Measurements from ENCODE around the gene AXDND1. TPM values are rescaled to one million over a fixed set of nuclear protein-coding genes. Genes with fewer than 3 reads are reported as not detected.

AXDND1 gene, protein sequence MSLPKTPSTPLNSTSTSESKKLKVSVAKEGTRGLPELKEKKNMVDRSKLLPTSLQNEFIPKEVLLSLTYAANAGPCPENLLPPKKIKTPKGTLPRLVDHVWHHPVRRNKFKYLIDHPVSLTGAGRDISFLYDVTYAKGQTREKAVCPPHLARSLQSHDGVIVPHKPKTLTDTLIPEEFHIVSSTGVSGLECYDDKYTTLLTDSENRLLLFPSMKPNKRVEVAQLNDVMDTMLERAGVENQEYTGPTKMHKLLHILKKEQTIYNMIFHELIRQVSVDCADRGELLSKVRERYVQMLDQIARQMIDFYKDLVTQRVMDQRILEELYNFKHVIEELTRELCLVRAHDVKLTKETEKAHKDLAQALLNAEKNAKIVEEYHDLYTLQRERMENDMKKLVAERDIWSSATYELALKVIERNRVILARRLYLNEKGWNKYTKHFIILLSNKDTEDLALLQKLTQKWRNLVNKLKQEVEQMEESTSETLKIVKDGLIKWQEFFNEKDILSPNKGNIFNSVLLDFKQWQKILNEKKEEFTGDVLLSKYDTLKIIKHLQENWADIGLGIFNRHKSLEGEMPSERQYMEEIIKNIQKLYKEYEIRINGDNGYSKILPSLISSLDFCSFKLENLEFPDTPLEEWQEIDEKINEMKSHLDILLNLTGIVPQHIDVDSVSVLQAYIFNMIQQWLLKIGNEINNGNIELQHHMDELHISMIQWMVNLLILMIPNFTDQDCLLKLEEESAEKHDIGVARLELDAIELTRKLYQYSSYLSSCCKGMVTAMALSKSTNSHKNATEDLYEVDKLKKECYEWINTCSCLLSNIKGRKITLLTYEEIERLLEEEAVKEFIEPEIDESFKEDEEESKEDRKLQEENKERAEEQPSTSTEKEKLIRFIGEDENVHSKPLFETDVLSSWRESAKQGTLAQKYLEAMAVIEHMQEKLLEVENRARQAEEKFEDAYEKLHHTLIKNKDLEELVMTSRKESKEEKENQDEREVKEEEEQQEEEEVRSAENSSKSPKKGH
- not detected in 2 replicates for total RNA-seq

DNA sequence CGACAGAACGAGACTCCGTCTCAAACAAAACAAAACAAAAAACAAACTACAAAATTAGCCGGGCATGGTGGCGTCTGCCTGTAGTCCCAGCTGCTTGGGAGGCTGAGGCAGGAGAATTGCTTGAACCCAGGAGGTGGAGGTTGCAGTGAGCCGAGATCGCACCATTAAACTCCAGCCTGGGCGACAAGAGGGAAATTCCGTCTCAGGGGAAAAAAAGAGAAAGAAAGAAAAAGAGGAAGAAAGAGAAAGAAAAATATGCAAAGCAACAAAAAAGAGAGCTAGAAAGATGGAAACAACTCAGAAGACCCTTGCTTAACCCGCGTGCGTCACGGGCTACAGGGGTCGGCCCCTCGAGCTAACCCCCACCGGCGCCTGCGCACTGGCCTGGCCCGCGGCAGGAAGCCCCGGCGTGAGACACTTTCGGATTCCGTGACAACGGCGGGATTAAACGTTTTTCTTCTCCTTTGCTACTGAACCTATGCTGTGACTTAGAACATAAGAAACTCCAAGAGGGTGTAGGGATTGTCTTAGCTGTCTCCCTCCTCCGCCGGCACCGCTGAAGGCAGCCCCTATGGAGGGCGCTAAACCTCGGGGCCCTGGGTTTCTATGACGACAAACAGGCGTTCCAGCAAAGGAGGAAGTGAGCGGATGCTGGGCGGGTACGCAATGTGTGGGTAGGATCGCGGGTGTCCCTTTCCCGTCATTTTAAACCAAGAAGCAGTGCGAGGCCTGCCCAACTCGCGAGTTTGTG, at the start of gene AXDND1:
Gene AXDND1, plus strand, starts transcription at position 630 of the 751 bp plus-strand sequence. CDS start 539 bp downstream, outside the sequence.

DNA sequence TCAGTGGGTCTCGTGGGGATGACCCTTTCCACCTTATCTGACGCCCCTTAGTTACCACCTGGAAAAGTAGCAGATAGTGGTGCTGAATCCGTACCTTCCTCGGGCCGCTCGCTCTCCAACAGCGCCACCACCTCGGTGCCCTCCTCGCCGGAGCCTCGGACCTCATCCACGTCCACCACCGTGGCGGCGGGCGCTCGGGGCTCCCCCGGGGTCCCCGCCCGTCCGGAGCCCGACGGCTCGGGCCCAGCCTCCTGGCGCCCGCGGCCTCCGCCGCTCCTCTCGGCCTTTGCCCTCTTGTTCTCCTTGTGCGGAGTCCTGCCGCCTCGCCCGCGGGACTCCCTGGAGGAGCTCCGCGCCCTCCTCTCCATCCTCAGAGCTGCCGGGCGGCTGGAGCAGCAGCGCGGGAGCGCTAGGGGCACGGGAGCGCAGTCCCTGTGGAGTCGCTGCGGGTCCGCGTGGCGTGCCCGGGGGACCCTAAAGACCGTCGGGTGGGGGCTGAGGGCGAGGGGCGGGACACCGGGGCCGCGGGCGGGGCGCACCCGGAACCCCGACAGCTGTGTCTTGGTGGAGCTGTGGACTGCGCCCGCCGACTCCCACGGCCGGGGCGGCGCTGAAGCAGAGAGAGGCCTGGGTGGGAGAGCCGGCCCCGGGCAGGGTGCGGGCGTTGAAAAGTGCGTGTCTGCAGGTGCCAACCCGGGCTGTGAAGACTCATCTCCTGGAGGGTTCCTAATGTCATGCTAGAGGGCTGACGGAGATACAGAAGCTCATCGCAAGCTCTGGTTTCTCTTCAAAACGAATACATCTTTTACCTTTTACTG, 209.9 kb downstream of the AXDND1 start, which contains the start of gene NPHS2:
Gene NPHS2, minus strand, starts transcription at position 452 of the 818 bp plus-strand sequence. Its CDS starts 84 bp downstream, at position 368.

DNA sequence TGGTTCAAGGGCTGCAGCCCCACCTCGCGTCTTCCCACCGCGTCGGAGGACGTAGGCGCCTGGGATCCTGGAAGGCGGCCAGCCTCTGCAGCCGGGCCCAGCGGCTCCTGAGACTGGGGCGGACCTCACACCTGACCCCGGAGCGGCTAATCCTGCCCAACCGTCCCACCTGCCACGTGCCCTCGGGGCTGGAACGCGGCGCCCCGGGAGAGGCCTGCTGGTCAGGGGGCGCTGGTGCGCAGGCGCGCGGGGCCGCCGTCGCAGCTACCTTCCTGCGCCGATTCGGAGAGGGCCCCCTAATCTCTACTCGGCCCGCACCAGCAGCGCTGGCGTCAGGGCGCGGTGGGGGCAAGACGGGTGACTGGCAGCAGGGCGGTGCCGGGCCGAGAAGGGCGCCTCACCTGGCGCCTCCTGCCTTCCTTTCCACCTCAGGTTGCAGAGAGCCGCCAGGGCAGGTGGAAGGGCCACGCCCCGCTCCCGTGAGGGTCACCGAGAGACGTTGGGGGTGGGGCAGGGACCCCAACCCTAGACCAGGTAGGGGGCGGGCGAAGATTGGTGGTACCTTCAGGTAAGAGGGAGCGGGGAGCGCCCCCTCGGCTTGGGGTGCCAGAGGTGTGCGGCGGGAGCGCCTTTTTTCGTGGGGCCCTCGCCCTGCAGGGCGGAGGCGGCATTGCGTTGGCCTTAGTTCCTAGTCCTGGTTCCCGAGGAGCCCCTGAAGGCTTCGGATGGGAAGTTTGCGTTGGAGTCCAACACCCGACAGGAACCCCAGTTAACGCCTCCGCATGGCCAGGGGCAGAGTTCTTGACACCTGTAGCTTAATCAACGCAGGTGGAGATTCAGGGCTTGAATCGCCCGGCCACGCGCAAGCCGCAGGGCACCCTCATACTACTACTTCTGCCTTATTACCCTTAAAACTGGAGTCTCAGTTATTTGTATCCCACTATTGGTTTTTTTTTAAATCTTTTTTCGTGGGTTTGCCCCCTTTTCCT, 226.1 kb downstream of the AXDND1 start, which contains the start of gene TDRD5:
Gene TDRD5, plus strand, starts transcription at position 241 of the 989 bp plus-strand sequence. CDS start 784 bp downstream, outside the sequence.

Other genes with a start within 250 kb of the AXDND1 start
- gene ABL2, start 136.3 kb upstream of the AXDND1 start, total RNA-seq = 9.3 and 9.6 TPM in 2 replicates
- 7.2 and 8.2 TPM in 2 replicates for gene SOAT1, start 72.2 kb upstream of the AXDND1 start, total RNA-seq
- gene NPHS2, start 210.0 kb downstream of the AXDND1 start, total RNA-seq = not detected in 2 replicates
- gene TDRD5, start 225.9 kb downstream of the AXDND1 start, total RNA-seq = not detected in 2 replicates